HepG2 (cell line): ENCODE results near the gene BBS4.
"Not testable (repeated sequence)": the region's sequence is repeated elsewhere in the genome, so short reads cannot be mapped to it uniquely, and the experiment has no call there.

Experiments used
- AKNA ChIP-seq: sonication (generic); formaldehyde crosslinking; IDR thresholded peaks from 2 replicates; pipeline ENCODE4 v1.4.0; 2020; ENCODE audit warnings: missing genetic modification reagents, borderline replicate concordance
- ATF2 ChIP-seq: sonication (generic); formaldehyde crosslinking; IDR thresholded peaks from 2 replicates; pipeline ENCODE4 v1.4.0; 2020; ENCODE audit warnings: missing genetic modification reagents
- BRCA1 ChIP-seq: sonication (generic); formaldehyde crosslinking; IDR thresholded peaks from 2 replicates; pipeline ENCODE4 v1.4.0; 2020; ENCODE audit warnings: missing genetic modification reagents
- CTCF ChIP-seq: sonication (generic); formaldehyde crosslinking; IDR thresholded peaks from 2 replicates; pipeline ENCODE4 v1.5.0; 2020; ENCODE audit warnings: mild to moderate bottlenecking, missing genetic modification reagents, moderate library complexity
- FOXA1 ChIP-seq, 2 experiments: fragments of 450-650 bp in 1 of 2; sonication (generic) in 1 of 2; formaldehyde crosslinking in 1 of 2; IDR thresholded peaks; 2 replicates each; pipeline versions ENCODE4 v1.4.0 to v1.6.1; 2016 to 2020; ENCODE audit warnings: missing genetic modification reagents in 1 of 2
- GABPB1 ChIP-seq: IDR thresholded peaks from 2 replicates; pipeline ENCODE4 v1.6.1; 2016; ENCODE audit warnings: mild to moderate bottlenecking, missing genetic modification reagents, moderate library complexity, missing compliant biosample characterization
- MYC ChIP-seq: sonication (generic); formaldehyde crosslinking; IDR thresholded peaks from 2 replicates; pipeline ENCODE4 v1.9.0; 2021; ENCODE audit warnings: missing genetic modification reagents, borderline replicate concordance
- POLR2A ChIP-seq, 2 experiments: IDR thresholded peaks; 2 replicates each; pipeline ENCODE4 v1.6.1; 2011; ENCODE audit warnings: low read depth in 2 of 2, low read length in 2 of 2, mild to moderate bottlenecking in 1 of 2, moderate library complexity in 1 of 2; ENCODE audit not compliant: insufficient read depth in 1 of 2
- POLR2AphosphoS5 ChIP-seq: IDR thresholded peaks from 2 replicates; pipeline ENCODE4 v1.6.1; 2012; ENCODE audit warnings: low read depth, low read length
- TCF7 ChIP-seq: sonication (generic); IDR thresholded peaks from 2 replicates; pipeline ENCODE4 v1.6.1; 2016; ENCODE audit warnings: antibody characterized with exemption, low read depth
- YY1 ChIP-seq: IDR thresholded peaks from 2 replicates; pipeline ENCODE4 v1.6.1; 2011; ENCODE audit warnings: low read length, low read depth, moderate library complexity, mild to moderate bottlenecking; ENCODE audit not compliant: insufficient read depth, insufficient replicate concordance
- ZNF34 ChIP-seq: sonication (generic); formaldehyde crosslinking; IDR thresholded peaks from 2 replicates; pipeline ENCODE4 v1.4.0; 2020; ENCODE audit warnings: mild to moderate bottlenecking, missing genetic modification reagents, borderline replicate concordance
- ZNF639 ChIP-seq: conservative IDR thresholded peaks from 2 replicates; pipeline ENCODE4 v1.6.1; 2018; ENCODE audit warnings: missing genetic modification reagents
- ZNF749 ChIP-seq: sonication (generic); formaldehyde crosslinking; IDR thresholded peaks from 2 replicates; pipeline ENCODE4 v1.8.0; 2022; ENCODE audit warnings: mild to moderate bottlenecking, missing genetic modification reagents, moderate library complexity, borderline replicate concordance

- TF ChIP-seq ZNF34; AKNA (CRISPR knock-in tag); GABPB1 (CRISPR knock-in tag); TCF7; CTCF; POLR2A (IDR thresholded peaks at IDR 0.05; ENCODE audit: insufficient read depth in 1 of 2, low read depth in 2 of 2, low read length in 2 of 2); POLR2AphosphoS5; MYC; ZNF639 (CRISPR knock-in tag); ATF2 (CRISPR knock-in tag); ZNF749 (CRISPR knock-in tag); BRCA1; FOXA1 (IDR thresholded peaks at IDR 0.05); FOXA1 (CRISPR knock-in tag; IDR thresholded peaks at IDR 0.05); YY1: not testable (repeated sequence)
Measured at GRCh38 chr15:72669803-72670202, 16.2 kb upstream of the BBS4 start.
